ENCODE results near the gene MYL2. TPM values are rescaled to one million over a fixed set of nuclear protein-coding genes. Genes with fewer than 3 reads are reported as not detected.
A peak's percentile ranks its signal among the peaks of the same experiment; 100 is the strongest.

The MYL2 gene
- total RNA-seq, 1 donor = not detected

DNA sequence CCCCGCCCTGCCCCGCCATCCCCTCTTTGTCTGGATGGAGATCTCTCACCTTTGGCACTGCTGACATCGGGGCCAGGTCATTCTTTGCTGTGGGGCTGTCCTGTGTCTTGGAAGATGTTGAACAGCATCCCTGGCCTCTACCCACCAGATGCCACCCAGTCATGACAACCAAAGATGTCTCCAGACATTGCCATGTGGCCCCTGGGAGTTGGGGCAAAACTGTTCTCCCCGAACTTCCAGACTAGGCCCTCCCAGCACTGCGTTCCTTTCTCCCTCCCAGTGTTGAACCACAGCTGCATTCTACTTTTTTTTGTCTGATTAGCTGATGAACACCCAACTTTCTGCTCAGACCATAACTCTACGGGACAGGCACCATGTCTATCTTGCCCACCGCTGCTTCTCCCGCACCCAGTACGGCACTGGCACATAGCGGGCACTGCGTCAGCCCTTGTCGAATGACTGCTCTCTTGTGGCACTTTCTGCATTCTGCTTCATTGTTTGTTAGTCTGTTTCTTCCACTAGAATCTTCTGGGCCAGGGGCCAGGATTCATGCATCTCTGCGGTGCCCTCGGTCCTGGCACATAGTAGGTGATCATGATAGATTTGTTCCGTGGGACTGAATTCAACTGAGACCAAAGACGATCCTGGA lies 13.1 kb upstream of the MYL2 start:
- DNase-seq (ENCODE audit: insufficient read length, low spot score, missing footprints) = peak; percentile 54
- no peaks in the 10 kb centered on the region for H4K20me1 ChIP-seq (ENCODE audit: insufficient read depth, low read length)
- H3K4me1 ChIP-seq (ENCODE audit: insufficient read depth, low read length) = peaks cover 3% of the 10 kb centered on the region
- no peak overlapping the region for H3K4me3 ChIP-seq (ENCODE audit: insufficient read depth, low read length)
- no peaks in the 10 kb centered on the region for H3K79me2 ChIP-seq (ENCODE audit: insufficient read depth, low read length)
- TF ChIP-seq CTCF (IDR thresholded peaks at IDR 0.05; ENCODE audit: extremely low read depth, low read depth, low read length) = no peak
- no peaks in the 10 kb centered on the region for H3K36me3 ChIP-seq (ENCODE audit: insufficient read depth, low read length)
- H3K9me3 ChIP-seq (ENCODE audit: low read depth, low read length) = no peaks in the 10 kb centered on the region
- no peak overlapping the region for H3K4me2 ChIP-seq (ENCODE audit: insufficient read depth, low read length)
- no peak overlapping the region for H3K27ac ChIP-seq (ENCODE audit: low read depth, low read length)
- peaks cover 12% of the 10 kb centered on the region for H3K27me3 ChIP-seq (ENCODE audit: insufficient read depth, low read length)
- no peak overlapping the region for H2AFZ ChIP-seq (ENCODE audit: low read length)

- H3K27me3 ChIP-seq (ENCODE audit: insufficient read depth, low read length) = peaks cover 20% of the 10 kb centered on the region
- no peaks in the 10 kb centered on the region for H3K9me3 ChIP-seq (ENCODE audit: low read depth, low read length)
- H3K27ac ChIP-seq (ENCODE audit: low read depth, low read length) = no peak overlapping the region
Measured at GRCh38 chr12:110932046-110932445, 11.7 kb upstream of the MYL2 start.

DNA sequence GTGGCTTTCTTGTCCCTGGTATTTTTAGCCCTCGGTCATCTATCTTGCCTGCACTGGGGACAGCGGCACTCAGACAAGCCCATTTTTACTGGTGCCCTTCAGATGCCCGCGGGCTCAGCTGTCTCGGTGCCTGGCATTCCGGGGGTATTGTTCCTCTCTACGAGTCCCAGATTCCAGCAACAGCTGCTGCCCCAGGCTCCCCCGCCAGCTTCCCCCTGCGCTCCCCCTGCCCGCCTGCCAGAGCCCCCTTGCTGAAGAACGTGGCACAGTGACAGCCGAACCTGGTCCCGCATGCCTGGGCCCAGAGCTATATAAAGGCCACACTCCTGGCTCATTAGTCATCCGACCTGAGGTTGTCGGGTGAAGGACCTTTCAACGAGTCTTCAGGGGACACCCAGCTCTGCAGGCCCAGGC lies 10.9 kb upstream of the MYL2 start:
- H3K4me3 ChIP-seq (ENCODE audit: insufficient read depth, low read length) = no peak overlapping the region
- H3K79me2 ChIP-seq (ENCODE audit: insufficient read depth, low read length) = no peaks in the 10 kb centered on the region
- H4K20me1 ChIP-seq (ENCODE audit: insufficient read depth, low read length) = no peaks in the 10 kb centered on the region
- no peaks in the 10 kb centered on the region for H3K36me3 ChIP-seq (ENCODE audit: insufficient read depth, low read length)
- TF ChIP-seq CTCF (IDR thresholded peaks at IDR 0.05; ENCODE audit: extremely low read depth, low read depth, low read length) = no peak
- no peak overlapping the region for H3K27ac ChIP-seq (ENCODE audit: low read depth, low read length)
- no peaks in the 10 kb centered on the region for H3K4me1 ChIP-seq (ENCODE audit: insufficient read depth, low read length)
- no peak overlapping the region for H2AFZ ChIP-seq (ENCODE audit: low read length)
- no peaks in the 10 kb centered on the region for H3K9me3 ChIP-seq (ENCODE audit: low read depth, low read length)
- peaks cover 13% of the 10 kb centered on the region for H3K27me3 ChIP-seq (ENCODE audit: insufficient read depth, low read length)
- H3K4me2 ChIP-seq (ENCODE audit: insufficient read depth, low read length) = no peak overlapping the region
- DNase-seq (ENCODE audit: insufficient read length, low spot score, missing footprints) = peak; percentile 26

More at GRCh38 chr12:110932046-110932445, 11.7 kb upstream of the MYL2 start:
- H3K4me3 ChIP-seq (ENCODE audit: insufficient read depth, low read length) = no peak overlapping the region
- H3K4me2 ChIP-seq (ENCODE audit: insufficient read depth, low read length) = no peak overlapping the region
- H3K79me2 ChIP-seq (ENCODE audit: insufficient read depth, low read length) = no peaks in the 10 kb centered on the region
- no peak overlapping the region for H2AFZ ChIP-seq (ENCODE audit: low read length)
- peak; percentile 41 for TF ChIP-seq CTCF (IDR thresholded peaks at IDR 0.05; ENCODE audit: extremely low read depth, low read depth, low read length)
- H3K4me1 ChIP-seq (ENCODE audit: insufficient read depth, low read length) = no peaks in the 10 kb centered on the region
- no peaks in the 10 kb centered on the region for H3K36me3 ChIP-seq (ENCODE audit: insufficient read depth, low read length)
- H4K20me1 ChIP-seq (ENCODE audit: insufficient read depth, low read length) = no peaks in the 10 kb centered on the region
- DNase-seq (ENCODE audit: insufficient read length, low spot score, missing footprints) = no peak

DNA sequence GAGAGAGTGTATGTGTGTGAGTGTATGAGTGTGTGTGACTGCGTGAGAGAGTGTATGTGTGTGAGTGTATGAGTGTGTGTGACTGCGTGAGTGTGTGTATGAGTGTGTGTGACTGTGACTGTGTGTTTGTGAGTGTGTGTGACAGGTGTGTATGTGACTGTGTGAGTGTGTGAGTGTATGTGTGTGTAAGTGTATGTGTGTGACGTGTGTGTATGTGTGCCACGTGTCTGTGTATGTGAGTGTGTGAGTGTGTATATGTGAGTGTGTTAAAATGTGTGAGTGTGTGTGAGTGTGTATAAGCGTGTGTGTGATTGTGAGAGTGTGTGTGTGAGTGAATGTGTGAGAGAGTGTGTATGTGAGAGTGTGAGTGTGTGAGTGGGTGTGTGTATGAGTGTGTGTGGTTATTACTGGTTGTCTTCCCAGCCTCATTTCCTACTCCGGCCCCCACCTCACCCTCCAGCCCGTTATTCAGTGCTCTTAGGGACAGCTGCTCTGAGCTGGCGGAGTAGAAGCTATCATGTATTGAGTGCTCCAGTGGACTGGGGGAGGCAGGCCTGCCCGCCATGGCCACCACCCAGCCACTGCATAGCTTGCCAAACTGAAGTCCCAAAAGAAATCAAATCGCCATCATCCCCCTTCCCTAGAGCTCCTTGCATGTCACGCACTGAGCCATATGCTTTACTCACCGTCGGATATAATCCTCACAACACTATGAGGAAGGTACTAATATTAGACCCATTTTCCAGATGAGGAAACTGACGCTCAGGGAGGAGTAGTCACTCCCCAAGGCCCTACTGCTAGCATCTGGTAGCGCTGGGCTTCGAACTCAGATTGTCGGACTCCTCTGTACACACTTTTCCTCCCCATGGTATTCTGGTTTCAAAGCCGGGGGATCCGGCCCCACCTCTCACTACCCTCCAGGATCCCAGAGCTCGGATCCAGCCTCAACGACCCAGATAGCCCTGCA lies 10.3 kb upstream of the MYL2 start:
- H3K4me3 ChIP-seq (ENCODE audit: insufficient read depth, low read length) = no peak overlapping the region
- no peaks in the 10 kb centered on the region for H4K20me1 ChIP-seq (ENCODE audit: insufficient read depth, low read length)
- H3K36me3 ChIP-seq (ENCODE audit: insufficient read depth, low read length) = no peaks in the 10 kb centered on the region
- H3K79me2 ChIP-seq (ENCODE audit: insufficient read depth, low read length) = no peaks in the 10 kb centered on the region
- H3K27me3 ChIP-seq (ENCODE audit: insufficient read depth, low read length) = peaks cover 15% of the 10 kb centered on the region
- H2AFZ ChIP-seq (ENCODE audit: low read length) = no peak overlapping the region
- TF ChIP-seq CTCF (IDR thresholded peaks at IDR 0.05; ENCODE audit: extremely low read depth, low read depth, low read length) = no peak
- DNase-seq (ENCODE audit: insufficient read length, low spot score, missing footprints) = peak; percentile 42
- H3K4me1 ChIP-seq (ENCODE audit: insufficient read depth, low read length) = no peaks in the 10 kb centered on the region
- no peak overlapping the region for H3K27ac ChIP-seq (ENCODE audit: low read depth, low read length)
- H3K4me2 ChIP-seq (ENCODE audit: insufficient read depth, low read length) = no peak overlapping the region
- no peaks in the 10 kb centered on the region for H3K9me3 ChIP-seq (ENCODE audit: low read depth, low read length)

All from osteoblast (primary cell).